Sciatic nerve (tissue), 2 donors: ENCODE measurements around the gene SERPINI2. TPM values are rescaled to one million over a fixed set of nuclear protein-coding genes. Genes with fewer than 3 reads are reported as not detected.
"Not testable (repeated sequence)": the region's sequence is repeated elsewhere in the genome, so short reads cannot be mapped to it uniquely, and the experiment has no call there.

Experiments used
- ATAC-seq: fragments of 200-7000 bp; cut with Tn5 transposase; one replicate; pipeline ENCODE4 v1.9.1; 2020; ENCODE audit warnings: mild to moderate bottlenecking, moderate library complexity
- DNase-seq: peaks from one replicate; pipeline ENCODE4 v3.0.0-alpha.2; 2020; ENCODE audit warnings: low spot score
- intact Hi-C: fragments of 100-400 bp; cut with DNase I; formaldehyde crosslinking; loops from one replicate; pipeline ENCODE4 v1.14.2; 2022
- total RNA-seq: library from RNA; stranded (reverse); fragmentation: NEBNext Ultra II Directional; extraction: Animal tissue kit (Norgen Biotek cat#: 25700); gene quantifications from one replicate; pipeline ENCODE4 v1.2.1, GENCODE V29; 2021
- donor health status: DM: no; HTN: no; CAD: no.
- donor health status: DM: no; HTN: no; CAD: no.

Gene SERPINI2
- total RNA-seq, 1 donor from 2014 or later = not detected

- intact Hi-C loops = no loop called here
- DNase-seq (no peak), ATAC-seq (no peak)
These were observed 17.6 kb downstream of the SERPINI2 start for GRCh38 chr3:167456157-167456799.

- DNase-seq = no peak
- intact Hi-C loops = no loop called here
- ATAC-seq = no peak
These were observed 20.0 kb downstream of the SERPINI2 start for GRCh38 chr3:167453815-167454214.

GRCh38 chr3:167451282-167451681, 22.6 kb downstream of the SERPINI2 start:
- ATAC-seq (no peak), DNase-seq (no peak)
- intact Hi-C loops = no loop called here

- no peak for ATAC-seq
- DNase-seq = no peak
- intact Hi-C loops = no loop called here
These were observed 23.2 kb downstream of the SERPINI2 start for GRCh38 chr3:167450675-167451074.

GRCh38 chr3:167450195-167450594, 23.6 kb downstream of the SERPINI2 start:
- no peak for ATAC-seq
- intact Hi-C loops = no loop called here
- DNase-seq = no peak

- no peak for DNase-seq
- intact Hi-C loops = no loop called here
- ATAC-seq = no peak
These were observed 28.4 kb downstream of the SERPINI2 start for GRCh38 chr3:167445491-167445890.

GRCh38 chr3:167441256-167441655, 32.6 kb downstream of the SERPINI2 start:
- ATAC-seq (no peak), DNase-seq (no peak)
- intact Hi-C loops = no loop called here

GRCh38 chr3:167437428-167438139, 36.3 kb downstream of the SERPINI2 start:
- no peak for ATAC-seq
- DNase-seq = no peak
- intact Hi-C loops = no loop called here

GRCh38 chr3:167426962-167427361, 46.9 kb downstream of the SERPINI2 start:
- intact Hi-C loops, DNase-seq, ATAC-seq: not testable (repeated sequence)

GRCh38 chr3:167422396-167422795, 51.4 kb downstream of the SERPINI2 start:
- DNase-seq, ATAC-seq, intact Hi-C loops: not testable (repeated sequence)

- no peak for DNase-seq
- no peak for ATAC-seq
- intact Hi-C loops = no loop called here
These were observed 64.2 kb downstream of the SERPINI2 start for GRCh38 chr3:167409611-167410010.

GRCh38 chr3:167406876-167407492, 66.9 kb downstream of the SERPINI2 start:
- ATAC-seq = no peak
- no peak for DNase-seq
- intact Hi-C loops = no loop called here

- DNase-seq = no peak
- intact Hi-C loops = no loop called here
- ATAC-seq = no peak
These were observed 76.0 kb downstream of the SERPINI2 start for GRCh38 chr3:167397826-167398225.

GRCh38 chr3:167396075-167396474, 77.8 kb downstream of the SERPINI2 start:
- ATAC-seq = no peak
- intact Hi-C loops = no loop called here
- no peak for DNase-seq

- ATAC-seq = no peak
- intact Hi-C loops = no loop called here
These were observed 79.8 kb downstream of the SERPINI2 start for GRCh38 chr3:167394003-167394402.

More at GRCh38 chr3:167394003-167394402, 79.8 kb downstream of the SERPINI2 start:
- no peak for DNase-seq

Other genes with a start within 250 kb of the SERPINI2 start
- gene ZBBX, start 93.7 kb downstream of the SERPINI2 start, total RNA-seq = 0.31 TPM
- 1.3 TPM for gene WDR49, start 179.9 kb upstream of the SERPINI2 start, total RNA-seq